Measurements from ENCODE around the gene RBPMS2. TPM values are rescaled to one million over a fixed set of nuclear protein-coding genes. Genes with fewer than 3 reads are reported as not detected.

The RBPMS2 gene
- total RNA-seq, 1 donor from 2014 or later: 19.7 TPM

DNA sequence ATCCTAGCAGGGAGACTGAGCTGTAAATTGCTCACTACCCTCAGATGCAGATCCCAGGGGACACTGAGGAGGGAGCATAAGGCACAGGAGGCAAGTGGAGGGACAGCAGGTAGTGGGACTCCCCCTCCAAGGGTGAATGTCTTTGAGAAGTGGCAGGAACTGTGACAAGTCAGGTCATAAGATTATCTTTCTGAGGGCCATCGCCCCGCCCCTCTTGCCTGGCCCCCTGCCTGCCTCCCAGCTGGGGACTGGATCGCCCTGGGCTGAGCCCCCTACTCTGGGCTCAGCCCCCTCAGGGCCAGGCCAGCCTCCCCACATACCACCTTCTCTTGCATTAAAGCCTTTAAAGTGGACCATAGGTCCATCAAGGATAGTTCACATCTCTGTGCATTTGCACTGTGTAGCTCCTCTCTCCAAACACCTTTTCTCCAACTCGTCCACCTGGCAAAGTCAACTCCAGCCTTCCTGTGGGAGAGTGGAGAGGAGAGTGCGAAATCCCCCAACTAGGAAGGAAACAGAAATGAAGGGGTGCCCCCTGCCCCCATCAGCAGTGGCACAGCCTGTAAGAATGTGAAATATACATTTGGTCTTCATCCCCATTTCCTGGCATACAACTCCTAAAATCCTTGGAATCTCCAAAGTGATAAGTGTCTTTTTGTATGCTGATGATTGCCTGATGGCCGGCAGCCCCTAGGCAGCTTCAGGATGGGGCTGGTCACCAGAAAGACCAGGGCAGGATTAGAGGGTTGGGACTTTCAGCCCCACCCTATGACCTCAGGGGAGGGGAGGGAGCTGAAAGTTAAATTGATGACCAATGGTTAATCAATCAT, 35.3 kb upstream of the RBPMS2 start:
- Mint-ChIP-seq H3K4me3 (no peak overlapping the region), H3K27ac (peak overlapping the region; percentile 91)
- DNase-seq (ENCODE audit: extremely low spot score, unreplicated experiment): no peak

DNA sequence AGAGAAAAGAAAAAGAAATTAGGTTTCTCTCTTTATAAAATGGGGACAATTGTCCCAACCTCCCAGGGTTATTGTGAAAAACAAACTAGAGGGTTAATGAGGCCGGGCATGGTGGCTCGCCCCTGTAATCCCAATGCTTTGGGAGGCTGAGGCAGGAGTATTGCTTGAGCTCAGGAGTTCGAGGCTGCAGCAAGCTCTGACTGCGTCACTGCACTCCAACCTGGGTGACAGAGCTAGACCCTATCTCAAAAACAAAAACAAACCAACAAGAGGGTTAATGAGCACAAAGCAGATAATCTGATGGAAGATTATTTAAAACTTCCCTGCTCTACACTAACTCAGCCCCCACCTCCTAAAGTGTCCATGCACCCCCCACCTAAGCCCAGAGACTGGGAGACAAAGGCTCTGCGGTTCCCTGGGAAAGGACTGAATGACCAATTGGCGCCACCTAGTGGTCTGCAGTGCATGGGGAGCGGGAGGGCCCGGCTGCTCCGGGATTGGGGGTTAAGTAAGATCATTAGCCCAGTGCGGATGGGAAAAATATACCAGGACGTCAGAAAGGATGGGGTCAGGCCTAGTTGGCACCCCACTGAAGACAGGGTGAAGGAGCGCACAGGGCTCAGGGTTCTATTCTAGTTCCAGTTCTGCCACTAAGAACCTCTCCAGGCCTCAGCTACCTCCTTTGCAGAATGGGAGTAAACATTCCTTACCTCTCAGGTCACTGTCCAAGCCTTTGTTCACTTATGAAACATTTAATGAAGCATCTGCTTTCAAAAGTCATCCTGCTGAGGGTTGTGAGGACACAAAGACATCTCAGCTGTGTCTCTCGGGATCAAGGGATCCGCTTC, 34.5 kb upstream of the RBPMS2 start:
- no peaks in the 10 kb centered on the region for H3K9me3 Mint-ChIP-seq
- TF ChIP-seq, protein P1, sequence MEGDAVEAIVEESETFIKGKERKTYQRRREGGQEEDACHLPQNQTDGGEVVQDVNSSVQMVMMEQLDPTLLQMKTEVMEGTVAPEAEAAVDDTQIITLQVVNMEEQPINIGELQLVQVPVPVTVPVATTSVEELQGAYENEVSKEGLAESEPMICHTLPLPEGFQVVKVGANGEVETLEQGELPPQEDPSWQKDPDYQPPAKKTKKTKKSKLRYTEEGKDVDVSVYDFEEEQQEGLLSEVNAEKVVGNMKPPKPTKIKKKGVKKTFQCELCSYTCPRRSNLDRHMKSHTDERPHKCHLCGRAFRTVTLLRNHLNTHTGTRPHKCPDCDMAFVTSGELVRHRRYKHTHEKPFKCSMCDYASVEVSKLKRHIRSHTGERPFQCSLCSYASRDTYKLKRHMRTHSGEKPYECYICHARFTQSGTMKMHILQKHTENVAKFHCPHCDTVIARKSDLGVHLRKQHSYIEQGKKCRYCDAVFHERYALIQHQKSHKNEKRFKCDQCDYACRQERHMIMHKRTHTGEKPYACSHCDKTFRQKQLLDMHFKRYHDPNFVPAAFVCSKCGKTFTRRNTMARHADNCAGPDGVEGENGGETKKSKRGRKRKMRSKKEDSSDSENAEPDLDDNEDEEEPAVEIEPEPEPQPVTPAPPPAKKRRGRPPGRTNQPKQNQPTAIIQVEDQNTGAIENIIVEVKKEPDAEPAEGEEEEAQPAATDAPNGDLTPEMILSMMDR (conservative IDR thresholded peaks at IDR 0.05): peak; percentile 95
- H3K27ac Mint-ChIP-seq: peak overlapping the region; percentile 91
- DNase-seq (ENCODE audit: extremely low spot score, unreplicated experiment): peak; percentile 84
- H3K36me3 Mint-ChIP-seq: no peaks in the 10 kb centered on the region
- peaks cover 44% of the 10 kb centered on the region for H3K4me1 Mint-ChIP-seq (ENCODE audit: unreplicated experiment)
- peaks cover 3% of the 10 kb centered on the region for H3K27me3 Mint-ChIP-seq
- no peak overlapping the region for H3K4me3 Mint-ChIP-seq

More for the DNA sequence above, 35.3 kb upstream of the RBPMS2 start:
- peaks cover 3% of the 10 kb centered on the region for H3K27me3 Mint-ChIP-seq
- TF ChIP-seq, protein P1 (conservative IDR thresholded peaks at IDR 0.05): no peak
- H3K9me3 Mint-ChIP-seq: no peaks in the 10 kb centered on the region
- H3K4me1 Mint-ChIP-seq (ENCODE audit: unreplicated experiment): peaks cover 44% of the 10 kb centered on the region
- no peaks in the 10 kb centered on the region for H3K36me3 Mint-ChIP-seq

DNA sequence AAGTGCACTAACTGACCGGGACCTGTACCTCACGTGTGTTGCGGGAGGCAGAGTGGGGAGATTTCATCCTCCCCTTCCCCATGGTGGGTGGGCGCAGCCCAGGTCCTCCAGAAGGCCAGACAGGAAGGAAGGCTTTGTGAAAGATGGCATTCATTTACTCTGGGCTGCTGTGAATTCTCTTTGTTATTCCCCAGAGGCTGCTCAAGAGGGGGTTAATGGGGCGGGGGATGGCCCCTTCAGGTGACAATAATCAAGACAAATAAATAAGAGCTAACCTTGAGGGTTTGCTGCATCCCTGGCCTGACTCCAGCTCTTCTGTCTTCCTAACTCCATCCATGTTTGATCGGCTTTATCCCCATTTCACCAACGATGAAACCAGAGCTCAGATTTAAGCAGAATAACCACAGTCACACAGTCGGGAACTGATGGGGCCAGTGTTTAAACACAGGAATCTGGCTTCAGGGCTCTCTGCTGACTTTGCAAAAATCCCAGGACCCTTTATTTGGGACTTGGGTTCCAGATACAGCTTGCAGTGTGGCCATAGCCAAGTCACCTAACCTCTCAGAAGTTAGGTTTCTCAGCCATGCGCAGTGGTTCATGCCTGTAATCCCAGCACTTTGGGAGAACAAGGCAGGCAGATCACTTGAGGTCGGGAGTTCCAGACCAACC, 33.5 kb upstream of the RBPMS2 start:
- no peak overlapping the region for H3K4me3 Mint-ChIP-seq
- DNase-seq (ENCODE audit: extremely low spot score, unreplicated experiment): no peak
- H3K27ac Mint-ChIP-seq: peak overlapping the region; percentile 48
- peaks cover 3% of the 10 kb centered on the region for H3K27me3 Mint-ChIP-seq
- peaks cover 44% of the 10 kb centered on the region for H3K4me1 Mint-ChIP-seq (ENCODE audit: unreplicated experiment)
- no peaks in the 10 kb centered on the region for H3K36me3 Mint-ChIP-seq
- TF ChIP-seq, protein P1 (conservative IDR thresholded peaks at IDR 0.05): no peak
- no peaks in the 10 kb centered on the region for H3K9me3 Mint-ChIP-seq

DNA sequence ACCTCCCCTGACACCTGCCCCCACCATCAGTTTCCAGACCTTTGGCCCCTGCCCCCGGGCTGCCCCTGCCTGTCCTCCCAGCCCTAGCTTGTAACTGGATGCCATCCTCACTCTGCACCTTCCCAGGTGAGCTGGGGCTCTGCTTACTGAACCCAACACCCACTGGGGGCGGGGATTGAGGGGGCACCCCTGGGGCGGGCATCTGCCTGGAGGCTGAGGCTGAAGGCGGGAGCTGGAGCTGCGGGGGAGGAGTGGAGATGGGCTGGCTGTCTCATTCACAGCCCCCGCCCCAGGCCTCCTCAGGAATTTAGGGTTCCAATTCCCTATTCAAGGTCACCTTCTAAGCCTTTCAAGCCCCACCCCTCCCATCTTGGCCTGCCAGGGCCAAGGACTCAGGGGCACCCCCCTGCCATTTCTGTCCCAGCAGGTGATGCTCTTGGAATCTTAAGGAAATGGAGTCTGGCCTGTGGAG, 32.4 kb upstream of the RBPMS2 start:
- DNase-seq (ENCODE audit: extremely low spot score, unreplicated experiment): no peak
- TF ChIP-seq, protein P1 (conservative IDR thresholded peaks at IDR 0.05): no peak
- H3K36me3 Mint-ChIP-seq: no peaks in the 10 kb centered on the region
- no peaks in the 10 kb centered on the region for H3K9me3 Mint-ChIP-seq
- H3K4me3 Mint-ChIP-seq: no peak overlapping the region
- peaks cover 3% of the 10 kb centered on the region for H3K27me3 Mint-ChIP-seq
- H3K27ac Mint-ChIP-seq: no peak overlapping the region
- peaks cover 37% of the 10 kb centered on the region for H3K4me1 Mint-ChIP-seq (ENCODE audit: unreplicated experiment)

DNA sequence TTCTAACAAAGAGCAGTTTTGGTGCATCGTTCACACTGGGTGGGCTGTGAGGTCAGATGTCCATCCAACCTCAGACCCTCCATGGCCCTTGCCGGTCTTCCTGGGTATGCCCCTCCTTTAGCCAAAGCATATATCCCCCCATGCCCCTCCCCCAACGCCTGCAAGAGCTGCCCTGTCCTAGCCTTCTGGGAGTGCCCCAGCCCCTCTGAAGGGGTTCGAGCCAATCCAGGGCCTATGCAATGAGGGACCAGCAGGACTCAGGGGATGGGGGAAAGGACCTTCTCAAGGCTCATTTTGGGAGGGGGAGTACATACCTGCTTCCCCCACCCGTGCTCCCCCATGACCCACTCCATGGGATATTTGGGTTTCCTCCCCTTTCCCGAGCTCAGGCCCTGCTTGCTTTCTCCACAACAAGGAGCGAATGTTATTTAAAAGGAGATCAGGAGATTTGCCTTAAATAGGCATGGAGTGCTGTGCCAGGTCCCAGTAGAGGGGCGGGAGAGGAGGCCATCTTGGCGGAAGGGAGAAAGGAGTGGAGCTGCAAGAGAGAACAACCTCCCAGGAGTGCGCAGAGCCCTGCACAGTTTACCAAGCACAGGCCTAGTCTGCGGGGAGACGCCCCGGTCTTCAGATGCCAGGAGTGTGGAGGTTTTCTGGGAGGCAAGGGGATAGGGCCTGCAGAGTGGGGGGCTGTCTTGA, 31.8 kb upstream of the RBPMS2 start:
- Mint-ChIP-seq H3K4me1 (ENCODE audit: unreplicated experiment) (peaks cover 34% of the 10 kb centered on the region), H3K27me3 (peaks cover 3% of the 10 kb centered on the region), H3K27ac (no peak overlapping the region), H3K36me3 (no peaks in the 10 kb centered on the region), H3K9me3 (no peaks in the 10 kb centered on the region), H3K4me3 (no peak overlapping the region)
- no peak for DNase-seq (ENCODE audit: extremely low spot score, unreplicated experiment)
- TF ChIP-seq, protein P1 (conservative IDR thresholded peaks at IDR 0.05): no peak

Measured in type B pancreatic cell (in vitro differentiated cells).